Measurements from ENCODE around the gene DCDC1. TPM values are rescaled to one million over a fixed set of nuclear protein-coding genes. Genes with fewer than 3 reads are reported as not detected.

DCDC1 gene
- polyA plus RNA-seq, 4 donors, result 0.87 TPM; not detected in 3

GRCh38 chr11:31259797-31260196 is 109.7 kb downstream of the DCDC1 start:
- no peak overlapping the region for H3K27ac ChIP-seq (ENCODE audit: low read depth in 1 of 3, low read length in 2 of 3)
- FAIRE-seq (no peak), DNase-seq (no peak)
- H3K27me3 ChIP-seq (ENCODE audit: control insufficient read depth in 3 of 3, insufficient read depth in 3 of 3, low read length in 3 of 3), result no peaks in the 10 kb centered on the region
- whole genome bisulfite sequencing, 3 donors, result 27 to 62% (median 54%) methylated on average over 1 of the region's 1 CpG
- no peaks in the 10 kb centered on the region for H3K4me1 ChIP-seq (ENCODE audit: control insufficient read depth in 3 of 3, insufficient read depth in 2 of 3, low read depth in 1 of 3, low read length in 2 of 3)
- no peak overlapping the region for H3K4me3 ChIP-seq (ENCODE audit: low read depth in 1 of 3, low read length in 3 of 3)
- no peaks in the 10 kb centered on the region for H3K9me3 ChIP-seq (ENCODE audit: control insufficient read depth in 2 of 2, insufficient read depth in 1 of 2, low read depth in 1 of 2, low read length in 1 of 2)
- no peaks in the 10 kb centered on the region for H3K36me3 ChIP-seq (ENCODE audit: control insufficient read depth in 3 of 3, insufficient read depth in 2 of 3, low read depth in 1 of 3, low read length in 3 of 3)

GRCh38 chr11:31254415-31254814 is 115.1 kb downstream of the DCDC1 start:
- FAIRE-seq (no peak), DNase-seq (no peak)
- Histone ChIP-seq H3K4me1 (ENCODE audit: control insufficient read depth in 3 of 3, insufficient read depth in 2 of 3, low read depth in 1 of 3, low read length in 2 of 3) (no peaks in the 10 kb centered on the region), H3K4me3 (ENCODE audit: low read depth in 1 of 3, low read length in 3 of 3) (no peak overlapping the region), H3K36me3 (ENCODE audit: control insufficient read depth in 3 of 3, insufficient read depth in 2 of 3, low read depth in 1 of 3, low read length in 3 of 3) (no peaks in the 10 kb centered on the region), H3K27me3 (ENCODE audit: control insufficient read depth in 3 of 3, insufficient read depth in 3 of 3, low read length in 3 of 3) (no peaks in the 10 kb centered on the region), H3K27ac (ENCODE audit: low read depth in 1 of 3, low read length in 2 of 3) (no peak overlapping the region), H3K9me3 (ENCODE audit: control insufficient read depth in 2 of 2, insufficient read depth in 1 of 2, low read depth in 1 of 2, low read length in 1 of 2) (no peaks in the 10 kb centered on the region)

DNA sequence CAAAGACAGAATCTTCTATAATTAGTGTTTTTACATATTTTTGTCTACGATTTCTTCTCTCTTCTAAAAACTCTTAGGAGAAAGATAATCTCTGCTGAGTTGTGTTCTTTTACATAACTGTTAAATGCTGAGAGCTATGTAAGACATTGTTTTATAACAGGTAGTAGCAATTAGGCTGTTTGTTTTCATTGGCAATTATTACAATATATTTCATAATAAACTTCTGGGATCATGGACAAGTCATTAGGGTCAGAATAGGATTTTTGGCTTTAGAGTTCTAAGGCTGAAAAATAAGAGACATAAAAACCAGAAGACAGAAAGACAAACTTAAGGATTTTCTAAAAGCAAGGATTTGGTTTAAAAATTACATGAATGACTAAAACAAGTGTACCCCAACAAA is 120.8 kb downstream of the DCDC1 start:
- no peaks in the 10 kb centered on the region for H3K36me3 ChIP-seq (ENCODE audit: control insufficient read depth in 3 of 3, insufficient read depth in 2 of 3, low read depth in 1 of 3, low read length in 3 of 3)
- H3K9me3 ChIP-seq (ENCODE audit: control insufficient read depth in 2 of 2, insufficient read depth in 1 of 2, low read depth in 1 of 2, low read length in 1 of 2), result no peaks in the 10 kb centered on the region
- no peaks in the 10 kb centered on the region for H3K27me3 ChIP-seq (ENCODE audit: control insufficient read depth in 3 of 3, insufficient read depth in 3 of 3, low read length in 3 of 3)
- 40 to 55% (median 46%) methylated on average over 1 of the region's 1 CpG for WGBS, 3 donors
- no peaks in the 10 kb centered on the region for H3K4me1 ChIP-seq (ENCODE audit: control insufficient read depth in 3 of 3, insufficient read depth in 2 of 3, low read depth in 1 of 3, low read length in 2 of 3)
- DNase-seq (no peak), FAIRE-seq (no peak)
- no peak overlapping the region for H3K27ac ChIP-seq (ENCODE audit: low read depth in 1 of 3, low read length in 2 of 3)
- no peak overlapping the region for H3K4me3 ChIP-seq (ENCODE audit: low read depth in 1 of 3, low read length in 3 of 3)

- Histone ChIP-seq H3K4me1 (ENCODE audit: control insufficient read depth in 3 of 3, insufficient read depth in 2 of 3, low read depth in 1 of 3, low read length in 2 of 3) (no peaks in the 10 kb centered on the region), H3K4me3 (ENCODE audit: low read depth in 1 of 3, low read length in 3 of 3) (no peak overlapping the region), H3K9me3 (ENCODE audit: control insufficient read depth in 2 of 2, insufficient read depth in 1 of 2, low read depth in 1 of 2, low read length in 1 of 2) (no peaks in the 10 kb centered on the region), H3K27ac (ENCODE audit: low read depth in 1 of 3, low read length in 2 of 3) (no peak overlapping the region), H3K27me3 (ENCODE audit: control insufficient read depth in 3 of 3, insufficient read depth in 3 of 3, low read length in 3 of 3) (no peaks in the 10 kb centered on the region), H3K36me3 (ENCODE audit: control insufficient read depth in 3 of 3, insufficient read depth in 2 of 3, low read depth in 1 of 3, low read length in 3 of 3) (no peaks in the 10 kb centered on the region)
- WGBS, 3 donors, result 85 to 89% (median 87%) methylated on average over 5 of the region's 5 CpGs
- FAIRE-seq (no peak), DNase-seq (no peak)
Observed at GRCh38 chr11:31247321-31247720, 122.2 kb downstream of the DCDC1 start.

- FAIRE-seq (no peak), DNase-seq (no peak)
- no peaks in the 10 kb centered on the region for H3K4me1 ChIP-seq (ENCODE audit: control insufficient read depth in 3 of 3, insufficient read depth in 2 of 3, low read depth in 1 of 3, low read length in 2 of 3)
- no peaks in the 10 kb centered on the region for H3K9me3 ChIP-seq (ENCODE audit: control insufficient read depth in 2 of 2, insufficient read depth in 1 of 2, low read depth in 1 of 2, low read length in 1 of 2)
- no peak overlapping the region for H3K27ac ChIP-seq (ENCODE audit: low read depth in 1 of 3, low read length in 2 of 3)
- whole genome bisulfite sequencing, 3 donors, result 64 to 73% (median 68%) methylated on average over 4 of the region's 4 CpGs
- H3K27me3 ChIP-seq (ENCODE audit: control insufficient read depth in 3 of 3, insufficient read depth in 3 of 3, low read length in 3 of 3), result no peaks in the 10 kb centered on the region
- H3K36me3 ChIP-seq (ENCODE audit: control insufficient read depth in 3 of 3, insufficient read depth in 2 of 3, low read depth in 1 of 3, low read length in 3 of 3), result no peaks in the 10 kb centered on the region
- no peak overlapping the region for H3K4me3 ChIP-seq (ENCODE audit: low read depth in 1 of 3, low read length in 3 of 3)
Observed at GRCh38 chr11:31246451-31247165, 122.9 kb downstream of the DCDC1 start.

DNA sequence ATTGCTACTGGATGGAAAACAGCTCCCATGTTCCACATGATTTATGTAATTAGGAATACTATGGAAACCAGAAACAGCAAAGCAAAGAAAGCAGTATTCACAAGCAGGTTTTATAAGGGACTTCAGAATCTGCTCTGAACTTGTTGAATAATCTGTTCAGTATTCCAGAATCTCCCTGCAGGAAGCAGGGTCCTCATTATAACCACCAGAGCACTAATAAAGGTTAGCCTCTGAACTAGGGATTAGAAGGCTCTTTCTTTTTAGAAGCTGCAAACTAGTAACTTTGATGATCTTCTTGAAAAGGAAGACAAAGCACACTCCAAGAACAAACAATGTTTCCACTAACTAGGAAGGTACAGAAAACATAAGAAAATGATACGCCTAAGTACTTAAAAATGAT is 125.8 kb downstream of the DCDC1 start:
- FAIRE-seq (no peak), DNase-seq (no peak)
- H3K27me3 ChIP-seq (ENCODE audit: control insufficient read depth in 3 of 3, insufficient read depth in 3 of 3, low read length in 3 of 3), result no peaks in the 10 kb centered on the region
- H3K4me3 ChIP-seq (ENCODE audit: low read depth in 1 of 3, low read length in 3 of 3), result no peak overlapping the region
- H3K4me1 ChIP-seq (ENCODE audit: control insufficient read depth in 3 of 3, insufficient read depth in 2 of 3, low read depth in 1 of 3, low read length in 2 of 3), result no peaks in the 10 kb centered on the region
- no peaks in the 10 kb centered on the region for H3K9me3 ChIP-seq (ENCODE audit: control insufficient read depth in 2 of 2, insufficient read depth in 1 of 2, low read depth in 1 of 2, low read length in 1 of 2)
- H3K36me3 ChIP-seq (ENCODE audit: control insufficient read depth in 3 of 3, insufficient read depth in 2 of 3, low read depth in 1 of 3, low read length in 3 of 3), result no peaks in the 10 kb centered on the region
- H3K27ac ChIP-seq (ENCODE audit: low read depth in 1 of 3, low read length in 2 of 3), result no peak overlapping the region
- 86 to 95% (median 87%) methylated on average over 1 of the region's 1 CpG for WGBS, 3 donors

GRCh38 chr11:31240340-31240904 is 129.1 kb downstream of the DCDC1 start:
- no peaks in the 10 kb centered on the region for H3K27me3 ChIP-seq (ENCODE audit: control insufficient read depth in 3 of 3, insufficient read depth in 3 of 3, low read length in 3 of 3)
- FAIRE-seq, result no peak
- WGBS, 3 donors, result 18 to 23% (median 18%) methylated on average over 5 of the region's 5 CpGs
- H3K36me3 ChIP-seq (ENCODE audit: control insufficient read depth in 3 of 3, insufficient read depth in 2 of 3, low read depth in 1 of 3, low read length in 3 of 3), result no peaks in the 10 kb centered on the region
- H3K27ac ChIP-seq (ENCODE audit: low read depth in 1 of 3, low read length in 2 of 3), result no peak overlapping the region
- H3K9me3 ChIP-seq (ENCODE audit: control insufficient read depth in 2 of 2, insufficient read depth in 1 of 2, low read depth in 1 of 2, low read length in 1 of 2), result no peaks in the 10 kb centered on the region
- H3K4me3 ChIP-seq (ENCODE audit: low read depth in 1 of 3, low read length in 3 of 3), result no peak overlapping the region
- DNase-seq, result peak; percentile 17 to 18
- H3K4me1 ChIP-seq (ENCODE audit: control insufficient read depth in 3 of 3, insufficient read depth in 2 of 3, low read depth in 1 of 3, low read length in 2 of 3), result no peaks in the 10 kb centered on the region

- Histone ChIP-seq H3K27ac (ENCODE audit: low read depth in 1 of 3, low read length in 2 of 3) (no peak overlapping the region), H3K4me1 (ENCODE audit: control insufficient read depth in 3 of 3, insufficient read depth in 2 of 3, low read depth in 1 of 3, low read length in 2 of 3) (no peaks in the 10 kb centered on the region), H3K36me3 (ENCODE audit: control insufficient read depth in 3 of 3, insufficient read depth in 2 of 3, low read depth in 1 of 3, low read length in 3 of 3) (no peaks in the 10 kb centered on the region), H3K27me3 (ENCODE audit: control insufficient read depth in 3 of 3, insufficient read depth in 3 of 3, low read length in 3 of 3) (no peaks in the 10 kb centered on the region), H3K4me3 (ENCODE audit: low read depth in 1 of 3, low read length in 3 of 3) (no peak overlapping the region), H3K9me3 (ENCODE audit: control insufficient read depth in 2 of 2, insufficient read depth in 1 of 2, low read depth in 1 of 2, low read length in 1 of 2) (no peaks in the 10 kb centered on the region)
- WGBS, 3 donors, result 37 to 47% (median 40%) methylated on average over 8 of the region's 8 CpGs
- FAIRE-seq (no peak), DNase-seq (no peak)
Observed at GRCh38 chr11:31237819-31238760, 131.4 kb downstream of the DCDC1 start.
